ENCODE measurements around the gene METTL25.

METTL25 gene

GRCh38 chr12:82481954-82482353 is 123.6 kb downstream of the METTL25 start:
- H3K9ac ChIP-seq (ENCODE audit: low read length), result no peak overlapping the region
- H2BK120ac ChIP-seq (ENCODE audit: low read depth, low read length), result no peak overlapping the region
- H3K56ac ChIP-seq (ENCODE audit: low read length), result no peak overlapping the region
- H2AK5ac ChIP-seq (ENCODE audit: low read length), result no peak overlapping the region
- H3K4me3 ChIP-seq (ENCODE audit: low read length), result no peak overlapping the region
- no CpG with 5 or more reads among the region's 2 CpGs for WGBS (ENCODE audit: extremely low coverage, insufficient coverage, low lambda C conversion rate)
- no peak overlapping the region for H2BK15ac ChIP-seq (replicated peaks; ENCODE audit: low read depth)
- H4K8ac ChIP-seq (ENCODE audit: low read depth, low read length), result no peak overlapping the region
- no peak for DNase-seq
- no peaks in the 10 kb centered on the region for H3K79me1 ChIP-seq (ENCODE audit: low read length)
- H3K23ac ChIP-seq (ENCODE audit: low read length), result no peak overlapping the region
- H3K27me3 ChIP-seq (ENCODE audit: insufficient read depth, low read length, poor library complexity), result no peaks in the 10 kb centered on the region
- no peaks in the 10 kb centered on the region for H3K79me2 ChIP-seq (ENCODE audit: control insufficient read depth, insufficient read depth, low read length)
- no peak overlapping the region for H3K18ac ChIP-seq (ENCODE audit: low read length)
- no peak overlapping the region for H3K27ac ChIP-seq (ENCODE audit: low read depth, low read length)
- no peaks in the 10 kb centered on the region for H3K36me3 ChIP-seq (ENCODE audit: control insufficient read depth, insufficient read depth, low read length)
- H4K5ac ChIP-seq (ENCODE audit: low read length), result no peak overlapping the region
- H2BK5ac ChIP-seq (ENCODE audit: low read length), result no peak overlapping the region
- no peak overlapping the region for H3K4me2 ChIP-seq (ENCODE audit: low read length)
- H3K4ac ChIP-seq (ENCODE audit: low read depth, low read length), result no peak overlapping the region
- H3K4me1 ChIP-seq (ENCODE audit: control insufficient read depth, low read depth, low read length), result no peaks in the 10 kb centered on the region

- H3K4ac ChIP-seq (ENCODE audit: low read depth, low read length), result no peak overlapping the region
- H3K23ac ChIP-seq (ENCODE audit: low read length), result no peak overlapping the region
- H3K36me3 ChIP-seq (ENCODE audit: control insufficient read depth, insufficient read depth, low read length), result no peaks in the 10 kb centered on the region
- no peak overlapping the region for H3K9ac ChIP-seq (ENCODE audit: low read length)
- H3K27ac ChIP-seq (ENCODE audit: low read depth, low read length), result no peak overlapping the region
- DNase-seq, result no peak
- H3K4me1 ChIP-seq (ENCODE audit: control insufficient read depth, low read depth, low read length), result no peaks in the 10 kb centered on the region
- no peak overlapping the region for H2AK5ac ChIP-seq (ENCODE audit: low read length)
- no peak overlapping the region for H4K5ac ChIP-seq (ENCODE audit: low read length)
- no peaks in the 10 kb centered on the region for H3K79me1 ChIP-seq (ENCODE audit: low read length)
- no peak overlapping the region for H3K4me2 ChIP-seq (ENCODE audit: low read length)
- H3K4me3 ChIP-seq (ENCODE audit: low read length), result no peak overlapping the region
- H3K27me3 ChIP-seq (ENCODE audit: insufficient read depth, low read length, poor library complexity), result no peaks in the 10 kb centered on the region
- H3K18ac ChIP-seq (ENCODE audit: low read length), result no peak overlapping the region
- no peak overlapping the region for H3K56ac ChIP-seq (ENCODE audit: low read length)
- no CpG with 5 or more reads among the region's 2 CpGs for whole genome bisulfite sequencing (ENCODE audit: extremely low coverage, insufficient coverage, low lambda C conversion rate)
- H4K8ac ChIP-seq (ENCODE audit: low read depth, low read length), result no peak overlapping the region
- no peaks in the 10 kb centered on the region for H3K79me2 ChIP-seq (ENCODE audit: control insufficient read depth, insufficient read depth, low read length)
- no peak overlapping the region for H2BK5ac ChIP-seq (ENCODE audit: low read length)
- H2BK15ac ChIP-seq (replicated peaks; ENCODE audit: low read depth), result no peak overlapping the region
- no peak overlapping the region for H2BK120ac ChIP-seq (ENCODE audit: low read depth, low read length)
These were observed 128.4 kb downstream of the METTL25 start for GRCh38 chr12:82486524-82487235.

DNA sequence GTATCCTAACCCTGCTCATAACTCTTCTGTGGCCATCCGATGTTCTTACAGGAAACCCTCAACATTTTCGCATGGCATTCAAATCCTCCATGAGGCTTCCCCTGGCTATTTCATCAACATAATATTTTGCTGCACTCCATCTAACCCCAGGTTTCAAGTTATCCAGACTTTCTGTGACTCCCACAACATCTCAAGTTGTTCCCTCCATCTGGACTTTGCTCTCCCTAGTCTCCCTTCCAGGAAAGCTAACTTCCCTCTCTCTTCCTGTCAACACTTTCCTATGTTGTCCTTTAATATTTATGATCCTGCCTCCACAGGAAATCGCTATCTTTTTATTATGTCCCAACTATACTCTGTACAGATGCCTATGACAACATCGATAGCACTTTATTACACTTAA is 146.1 kb downstream of the METTL25 start:
- H3K4me3 ChIP-seq (ENCODE audit: low read length), result no peak overlapping the region
- no peak overlapping the region for H3K4ac ChIP-seq (ENCODE audit: low read depth, low read length)
- H3K23ac ChIP-seq (ENCODE audit: low read length), result no peak overlapping the region
- H3K56ac ChIP-seq (ENCODE audit: low read length), result no peak overlapping the region
- H3K79me1 ChIP-seq (ENCODE audit: low read length), result no peaks in the 10 kb centered on the region
- no peak overlapping the region for H3K18ac ChIP-seq (ENCODE audit: low read length)
- H4K8ac ChIP-seq (ENCODE audit: low read depth, low read length), result no peak overlapping the region
- H3K4me1 ChIP-seq (ENCODE audit: control insufficient read depth, low read depth, low read length), result no peaks in the 10 kb centered on the region
- H3K36me3 ChIP-seq (ENCODE audit: control insufficient read depth, insufficient read depth, low read length), result no peaks in the 10 kb centered on the region
- WGBS (ENCODE audit: extremely low coverage, insufficient coverage, low lambda C conversion rate), result no CpG with 5 or more reads among the region's 4 CpGs
- H2AK5ac ChIP-seq (ENCODE audit: low read length), result no peak overlapping the region
- no peak overlapping the region for H3K27ac ChIP-seq (ENCODE audit: low read depth, low read length)
- H4K5ac ChIP-seq (ENCODE audit: low read length), result no peak overlapping the region
- H3K27me3 ChIP-seq (ENCODE audit: insufficient read depth, low read length, poor library complexity), result no peaks in the 10 kb centered on the region
- no peak overlapping the region for H2BK15ac ChIP-seq (replicated peaks; ENCODE audit: low read depth)
- H3K9ac ChIP-seq (ENCODE audit: low read length), result no peak overlapping the region
- H3K79me2 ChIP-seq (ENCODE audit: control insufficient read depth, insufficient read depth, low read length), result no peaks in the 10 kb centered on the region
- H2BK120ac ChIP-seq (ENCODE audit: low read depth, low read length), result no peak overlapping the region
- H2BK5ac ChIP-seq (ENCODE audit: low read length), result no peak overlapping the region
- DNase-seq, result no peak
- H3K4me2 ChIP-seq (ENCODE audit: low read length), result no peak overlapping the region

DNA sequence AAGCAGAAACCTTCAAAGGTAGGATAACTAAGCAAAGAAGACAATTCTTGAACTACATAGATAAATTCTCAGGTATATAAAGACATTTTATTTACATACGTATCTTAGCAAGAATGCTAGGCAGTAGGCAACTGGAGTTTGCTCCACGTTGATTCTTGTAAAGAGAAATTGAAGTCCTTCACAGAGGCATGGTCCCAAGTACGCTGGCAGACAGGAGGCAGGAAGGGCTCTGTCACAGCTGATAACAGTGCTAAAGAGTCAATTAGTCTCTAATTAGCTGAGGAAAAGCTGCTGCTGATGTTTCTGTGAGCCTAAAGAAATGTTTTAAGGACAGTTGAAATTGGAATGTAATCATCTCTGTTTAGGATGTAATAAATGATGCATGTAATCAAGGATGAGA is 146.8 kb downstream of the METTL25 start:
- no peak overlapping the region for H4K8ac ChIP-seq (ENCODE audit: low read depth, low read length)
- no peaks in the 10 kb centered on the region for H3K27me3 ChIP-seq (ENCODE audit: insufficient read depth, low read length, poor library complexity)
- H3K79me2 ChIP-seq (ENCODE audit: control insufficient read depth, insufficient read depth, low read length), result no peaks in the 10 kb centered on the region
- H3K56ac ChIP-seq (ENCODE audit: low read length), result no peak overlapping the region
- no peaks in the 10 kb centered on the region for H3K36me3 ChIP-seq (ENCODE audit: control insufficient read depth, insufficient read depth, low read length)
- H4K5ac ChIP-seq (ENCODE audit: low read length), result no peak overlapping the region
- no peak overlapping the region for H2BK15ac ChIP-seq (replicated peaks; ENCODE audit: low read depth)
- no peaks in the 10 kb centered on the region for H3K79me1 ChIP-seq (ENCODE audit: low read length)
- H3K4me3 ChIP-seq (ENCODE audit: low read length), result no peak overlapping the region
- DNase-seq, result peak; percentile 55
- H3K27ac ChIP-seq (ENCODE audit: low read depth, low read length), result no peak overlapping the region
- no peak overlapping the region for H2BK5ac ChIP-seq (ENCODE audit: low read length)
- WGBS (ENCODE audit: extremely low coverage, insufficient coverage, low lambda C conversion rate), result no CpG with 5 or more reads among the region's 3 CpGs
- H3K4me1 ChIP-seq (ENCODE audit: control insufficient read depth, low read depth, low read length), result no peaks in the 10 kb centered on the region
- peak overlapping the region; percentile 45 for H2BK120ac ChIP-seq (ENCODE audit: low read depth, low read length)
- no peak overlapping the region for H3K18ac ChIP-seq (ENCODE audit: low read length)
- no peak overlapping the region for H3K4me2 ChIP-seq (ENCODE audit: low read length)
- no peak overlapping the region for H2AK5ac ChIP-seq (ENCODE audit: low read length)
- no peak overlapping the region for H3K9ac ChIP-seq (ENCODE audit: low read length)
- H3K23ac ChIP-seq (ENCODE audit: low read length), result no peak overlapping the region
- no peak overlapping the region for H3K4ac ChIP-seq (ENCODE audit: low read depth, low read length)

- H3K4ac ChIP-seq (ENCODE audit: low read depth, low read length), result no peak overlapping the region
- no peak overlapping the region for H4K5ac ChIP-seq (ENCODE audit: low read length)
- no CpG with 5 or more reads among the region's 2 CpGs for WGBS (ENCODE audit: extremely low coverage, insufficient coverage, low lambda C conversion rate)
- H3K18ac ChIP-seq (ENCODE audit: low read length), result no peak overlapping the region
- no peaks in the 10 kb centered on the region for H3K4me1 ChIP-seq (ENCODE audit: control insufficient read depth, low read depth, low read length)
- H2BK120ac ChIP-seq (ENCODE audit: low read depth, low read length), result no peak overlapping the region
- H3K27ac ChIP-seq (ENCODE audit: low read depth, low read length), result no peak overlapping the region
- no peaks in the 10 kb centered on the region for H3K27me3 ChIP-seq (ENCODE audit: insufficient read depth, low read length, poor library complexity)
- H3K36me3 ChIP-seq (ENCODE audit: control insufficient read depth, insufficient read depth, low read length), result no peaks in the 10 kb centered on the region
- H4K8ac ChIP-seq (ENCODE audit: low read depth, low read length), result no peak overlapping the region
- H3K9ac ChIP-seq (ENCODE audit: low read length), result no peak overlapping the region
- no peaks in the 10 kb centered on the region for H3K79me2 ChIP-seq (ENCODE audit: control insufficient read depth, insufficient read depth, low read length)
- H3K4me3 ChIP-seq (ENCODE audit: low read length), result no peak overlapping the region
- H2BK5ac ChIP-seq (ENCODE audit: low read length), result no peak overlapping the region
- H2BK15ac ChIP-seq (replicated peaks; ENCODE audit: low read depth), result no peak overlapping the region
- H3K23ac ChIP-seq (ENCODE audit: low read length), result no peak overlapping the region
- no peak overlapping the region for H3K4me2 ChIP-seq (ENCODE audit: low read length)
- DNase-seq, result no peak
- H3K56ac ChIP-seq (ENCODE audit: low read length), result no peak overlapping the region
- no peaks in the 10 kb centered on the region for H3K79me1 ChIP-seq (ENCODE audit: low read length)
- H2AK5ac ChIP-seq (ENCODE audit: low read length), result no peak overlapping the region
These were observed 149.4 kb downstream of the METTL25 start for GRCh38 chr12:82507686-82508085.

DNA sequence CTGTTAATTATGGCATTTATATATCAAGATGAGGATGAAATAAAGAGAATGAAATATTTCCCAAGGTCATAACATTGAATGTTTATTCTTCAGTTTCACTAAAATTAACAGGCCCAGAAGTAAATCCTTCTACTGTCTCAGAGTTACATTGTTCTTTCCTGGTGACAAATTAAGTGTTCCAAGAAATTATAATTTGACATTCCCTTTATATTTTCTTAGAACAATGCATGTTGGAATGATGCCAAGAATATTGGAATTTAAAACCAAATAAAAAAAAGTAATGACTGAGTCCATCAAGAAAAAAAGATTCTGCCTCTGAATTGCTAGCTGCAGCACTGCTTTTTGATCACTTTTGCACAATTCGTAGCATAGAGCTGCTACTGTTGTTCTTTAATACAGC is 152.1 kb downstream of the METTL25 start:
- Histone ChIP-seq H2AK5ac (ENCODE audit: low read length) (no peak overlapping the region), H3K56ac (ENCODE audit: low read length) (no peak overlapping the region), H4K8ac (ENCODE audit: low read depth, low read length) (no peak overlapping the region), H3K23ac (ENCODE audit: low read length) (no peak overlapping the region), H3K27ac (ENCODE audit: low read depth, low read length) (no peak overlapping the region), H3K4me1 (ENCODE audit: control insufficient read depth, low read depth, low read length) (no peaks in the 10 kb centered on the region), H4K5ac (ENCODE audit: low read length) (no peak overlapping the region), H2BK15ac (replicated peaks; ENCODE audit: low read depth) (no peak overlapping the region), H3K4ac (ENCODE audit: low read depth, low read length) (no peak overlapping the region), H3K36me3 (ENCODE audit: control insufficient read depth, insufficient read depth, low read length) (no peaks in the 10 kb centered on the region), H2BK120ac (ENCODE audit: low read depth, low read length) (no peak overlapping the region), H2BK5ac (ENCODE audit: low read length) (no peak overlapping the region), H3K79me1 (ENCODE audit: low read length) (no peaks in the 10 kb centered on the region), H3K18ac (ENCODE audit: low read length) (no peak overlapping the region), H3K4me2 (ENCODE audit: low read length) (no peak overlapping the region), H3K27me3 (ENCODE audit: insufficient read depth, low read length, poor library complexity) (no peaks in the 10 kb centered on the region), H3K79me2 (ENCODE audit: control insufficient read depth, insufficient read depth, low read length) (no peaks in the 10 kb centered on the region), H3K4me3 (ENCODE audit: low read length) (no peak overlapping the region), H3K9ac (ENCODE audit: low read length) (no peak overlapping the region)
- no peak for DNase-seq
- WGBS (ENCODE audit: extremely low coverage, insufficient coverage, low lambda C conversion rate), result no CpG with 5 or more reads among the region's 1 CpG

Measured in mesendoderm (in vitro differentiated cells).